K562 (cell line): Measurements from ENCODE around the gene PGM2L1. TPM values are rescaled to one million over a fixed set of nuclear protein-coding genes. Genes with fewer than 3 reads are reported as not detected.
A peak's percentile ranks its signal among the peaks of the same experiment; 100 is the strongest.

Source experiments
- ATAC-seq: fragments of 200-7000 bp; cut with Tn5 transposase; 3 replicates; pipeline ENCODE4 v1.9.1; 2020; ENCODE audit warnings: moderate library complexity
- BruUV-seq: library from RNA; stranded (reverse); fragments of 400-500 nt; replicated peaks from 2 replicates; lab custom pipeline; 2021; lab: Mats Ljungman, UMichigan
- CTCF ChIA-PET: fragments of 300-600 bp; formaldehyde crosslinking; extraction: SDS; loops from one replicate; lab custom pipeline; 2021; ENCODE audit warnings: low intra/inter-chr PET ratio; lab: Yijun Ruan, JAX
- POLR2A ChIA-PET: fragments of 300-600, 350-650 bp; sonication (Branson Sonifier 250); formaldehyde crosslinking; extraction: SDS; loops from one replicate; lab custom pipeline; 2021; ENCODE audit warnings: antibody characterized with exemption, inconsistent platforms; lab: Yijun Ruan, JAX
- DNase-seq, 4 experiments: peaks; one replicate each; pipeline versions ENCODE4 v3.0.0 to v3.0.0-alpha.2; 2011 to 2018; ENCODE audit warnings: low spot score in 3 of 4, mixed read lengths in 3 of 4; ENCODE audit errors: extremely low read depth in 1 of 4
- FAIRE-seq: peaks from 2 replicates; lab custom pipeline; 2011; peaks lifted over from hg19 to GRCh38; lab: Jason Lieb, UNC
- H2AFZ ChIP-seq: 2 replicates; pipeline ENCODE4 v1.6.0; 2011; ENCODE audit warnings: low read depth, low read length, control low read depth, inconsistent platforms
- H3K27ac ChIP-seq: fragments of 200-600 bp; 3 replicates; pipeline ENCODE4 v1.8.0; 2011; ENCODE audit warnings: low read depth, mild to moderate bottlenecking, control low read depth, inconsistent platforms, low read length, moderate library complexity, mixed read lengths; ENCODE audit errors: extremely low read depth
- H3K27me3 ChIP-seq, 2 experiments: fragments of 300-600 bp in 1 of 2; 2 replicates in 1 of 2; 3 replicates in 1 of 2; pipeline versions ENCODE4 v1.6.0 to v1.8.0; 2011; ENCODE audit warnings: inconsistent platforms in 2 of 2, low read length in 2 of 2, mild to moderate bottlenecking in 1 of 2, mixed read lengths in 1 of 2, moderate library complexity in 1 of 2; ENCODE audit not compliant: control insufficient read depth in 2 of 2, insufficient read depth in 2 of 2
- H3K36me3 ChIP-seq: fragments of 300-600 bp; 3 replicates; pipeline ENCODE4 v1.8.0; 2011; ENCODE audit warnings: mild to moderate bottlenecking, low read length, inconsistent platforms; ENCODE audit not compliant: control insufficient read depth, insufficient read depth
- H3K4me1 ChIP-seq, 2 experiments: fragments of 200-600 bp in 1 of 2; replicated peaks in 1 of 2; 2 replicates in 1 of 2; 3 replicates in 1 of 2; pipeline versions ENCODE4 v1.5.1 to v1.8.0; 2011; ENCODE audit warnings: inconsistent platforms in 2 of 2, low read length in 2 of 2, mild to moderate bottlenecking in 1 of 2, mixed read lengths in 1 of 2, moderate library complexity in 1 of 2; ENCODE audit not compliant: control insufficient read depth in 2 of 2, insufficient read depth in 2 of 2
- H3K4me2 ChIP-seq: 2 replicates; pipeline ENCODE4 v1.6.1; 2011; ENCODE audit warnings: low read length, control low read depth, inconsistent platforms, mixed read lengths; ENCODE audit not compliant: insufficient read depth
- H3K4me3 ChIP-seq: fragments of 200-600 bp; sonication (generic), shearing (Covaris generic); 2 replicates; pipeline ENCODE4 v1.5.1; 2016; ENCODE audit warnings: control low read depth, inconsistent platforms
- H3K79me2 ChIP-seq: fragments of 200-600 bp; 3 replicates; pipeline ENCODE4 v1.8.0; 2011; ENCODE audit warnings: low read length, inconsistent platforms; ENCODE audit not compliant: control insufficient read depth, insufficient read depth
- H3K9ac ChIP-seq, 2 experiments: 2 replicates each; pipeline versions ENCODE4 v1.6.0 to v1.6.1; 2011; ENCODE audit warnings: low read depth in 2 of 2, low read length in 2 of 2, control low read depth in 1 of 2, inconsistent platforms in 1 of 2, mild to moderate bottlenecking in 1 of 2, mixed read lengths in 1 of 2; ENCODE audit not compliant: insufficient read depth in 1 of 2
- H3K9me1 ChIP-seq: one replicate; pipeline ENCODE4 v1.6.0; 2011; ENCODE audit warnings: inconsistent platforms, mild to moderate bottlenecking, low read length, moderate library complexity; ENCODE audit not compliant: control insufficient read depth, insufficient read depth
- H3K9me3 ChIP-seq: replicated peaks from 2 replicates; pipeline ENCODE4 v1.5.1; 2011; ENCODE audit warnings: low read depth, low read length, inconsistent platforms; ENCODE audit not compliant: control insufficient read depth, insufficient read depth
- H4K20me1 ChIP-seq: replicated peaks from 2 replicates; pipeline ENCODE4 v1.6.1; 2011; ENCODE audit warnings: low read length, inconsistent platforms, mixed read lengths; ENCODE audit not compliant: control insufficient read depth, insufficient read depth
- CEBPB ChIP-seq: fragments of 450-650 bp; IDR thresholded peaks from 2 replicates; pipeline ENCODE4 v1.6.1; 2016; ENCODE audit warnings: missing genetic modification characterization, missing compliant biosample characterization
- FOSL1 ChIP-seq: fragments of 200-800 bp; sonication (Bioruptor generic); conservative IDR thresholded peaks from 2 replicates; pipeline ENCODE4 v1.6.1; 2016; ENCODE audit warnings: missing genetic modification characterization, missing compliant biosample characterization
- POLR3A ChIP-seq: IDR thresholded peaks from 2 replicates; pipeline ENCODE4 v1.6.1; 2011; ENCODE audit warnings: borderline replicate concordance, mild to moderate bottlenecking, moderate library complexity; ENCODE audit not compliant: insufficient read length, insufficient read depth; ENCODE audit errors: extremely low read depth
- WGBS: fragments of 100-300 bp; shearing (Covaris generic); methylation state at CpG from one replicate; pipeline ENCODE4 v1.1.6; 2016; ENCODE audit warnings: low coverage, mixed read lengths; ENCODE audit not compliant: insufficient coverage; ENCODE audit errors: missing lambda C conversion rate; 5-methylcytosine and 5-hydroxymethylcytosine counted together
- in situ Hi-C: fragments of 300-500 bp; cut with MboI; formaldehyde crosslinking; loops from 4 replicates; pipeline ENCODE4 v1.15.0; 2018; ENCODE audit warnings: inconsistent platforms, mixed read lengths
- intact Hi-C: fragments of 100-400 bp; cut with micrococcal nuclease; formaldehyde crosslinking; loops from 2 replicates; pipeline ENCODE4 v1.14.2; 2022
- polyA plus RNA-seq, 8 experiments: library from polyadenylated mRNA; depleted of rRNA in 4 of 8; stranded (reverse) in 5 of 8; unstranded in 3 of 8; fragments of >200 nt; fragmentation: Nextera tagmentation in 2 of 8; fragmentation: Illumina TruSeq in 1 of 8; extraction: Ambion mirVana in 2 of 8; extraction: Trizol in 1 of 8; gene quantifications; 2 replicates each; pipeline versions ENCODE4 v1.2.1 to v1.2.3, GENCODE V29; 2011 to 2014; ENCODE audit warnings: inconsistent platforms in 1 of 8, missing spikeins in 1 of 8
- total RNA-seq, 7 experiments: library from RNA; depleted of rRNA in 6 of 7; stranded (reverse); fragments of >200 nt in 6 of 7; fragmentation: Illumina TruSeq in 2 of 7; extraction: Trizol in 2 of 7; gene quantifications; 2 replicates each; pipeline versions ENCODE4 v1.2.1 to v1.2.3, GENCODE V29; 2011 to 2021; ENCODE audit warnings: low replicate concordance in 1 of 7
- TF ChIP-seq, protein P1 (sequence below): conservative IDR thresholded peaks from 2 replicates; pipeline ENCODE4 v1.6.1; 2011; ENCODE audit warnings: low read depth, mild to moderate bottlenecking, low read length; ENCODE audit not compliant: control insufficient read depth

The PGM2L1 gene
- total and polyA plus RNA-seq, 9 of the 15 experiments (the other 6 are each of a cell fraction or from before 2014, with no cell fraction given), result 0.32 to 0.95 (median 0.63) TPM

- Histone ChIP-seq H3K79me2 (no peaks in the 10 kb centered on the region), H4K20me1 (no peaks in the 10 kb centered on the region), H3K9ac (0 out of 4 replicates have a peak overlapping the region, but pooled peaks of 1 of the 2 experiments have one; percentile 6), H3K27ac (no peak overlapping the region), H3K27me3 (no peaks in the 10 kb centered on the region; a peak in 1 of 5 replicates), H3K9me3 (no peaks in the 10 kb centered on the region), H3K4me1 (peaks cover 0 to 6% of the 10 kb centered on the region in 2 experiments; a peak in 2 of 5 replicates), H3K4me3 (no peak overlapping the region), H3K36me3 (no peaks in the 10 kb centered on the region), H3K4me2 (no peak overlapping the region), H2AFZ (0 out of 2 replicates have a peak overlapping the region, but pooled peaks have one; percentile 63), H3K9me1 (no peaks in the 10 kb centered on the region)
- in situ Hi-C loops (loop anchor here (5.0 to 10.0 kb wide), 2 partner anchors 118 to 190 kb away; no protein-coding TSS in a partner anchor), intact Hi-C loops (no loop called here)
- FAIRE-seq, result no peak
- ChIA-PET POLR2A (no interaction called here), CTCF (interaction anchor here (0.6 kb wide), 1 partner anchor 132 kb away, joined by 3 read pairs; no protein-coding TSS in a partner anchor)
- DNase-seq, result no peak
- no TSS peak for BruUV-seq
- no peak for ATAC-seq
- WGBS, result 18% methylated on average over 3 of the region's 3 CpGs
- TF ChIP-seq POLR3A (no peak), CEBPB (tag) (no peak), FOSL1 (tag) (peak; percentile 39; the same call in 1 of the 2 replicates)
- TF ChIP-seq, protein P1, sequence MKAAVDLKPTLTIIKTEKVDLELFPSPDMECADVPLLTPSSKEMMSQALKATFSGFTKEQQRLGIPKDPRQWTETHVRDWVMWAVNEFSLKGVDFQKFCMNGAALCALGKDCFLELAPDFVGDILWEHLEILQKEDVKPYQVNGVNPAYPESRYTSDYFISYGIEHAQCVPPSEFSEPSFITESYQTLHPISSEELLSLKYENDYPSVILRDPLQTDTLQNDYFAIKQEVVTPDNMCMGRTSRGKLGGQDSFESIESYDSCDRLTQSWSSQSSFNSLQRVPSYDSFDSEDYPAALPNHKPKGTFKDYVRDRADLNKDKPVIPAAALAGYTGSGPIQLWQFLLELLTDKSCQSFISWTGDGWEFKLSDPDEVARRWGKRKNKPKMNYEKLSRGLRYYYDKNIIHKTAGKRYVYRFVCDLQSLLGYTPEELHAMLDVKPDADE, result no peak
Measured at GRCh38 chr11:74442636-74443035, 44.4 kb upstream of the PGM2L1 start.
